Fibroblast of the aortic adventitia (primary cell): ENCODE measurements around the gene MYL7. TPM values are rescaled to one million over a fixed set of nuclear protein-coding genes. Genes with fewer than 3 reads are reported as not detected.
A peak's percentile ranks its signal among the peaks of the same experiment; 100 is the strongest.

Source experiments
- DNase-seq: peaks from one replicate; pipeline ENCODE4 v3.0.0-alpha.2; 2010; ENCODE audit warnings: low read depth
- H3K4me3 ChIP-seq: 2 replicates; pipeline ENCODE4 v1.5.1; 2011; ENCODE audit warnings: low read depth, mild to moderate bottlenecking, control low read depth, low read length, moderate library complexity
- total RNA-seq: library from RNA; depleted of rRNA; stranded (reverse); fragments of >200 nt; gene quantifications from 2 replicates; pipeline ENCODE4 v1.2.3, GENCODE V29; 2012; ENCODE audit warnings: low replicate concordance
- TF ChIP-seq, protein P1 (sequence below): IDR thresholded peaks from 2 replicates; pipeline ENCODE4 v1.5.1; 2011; ENCODE audit warnings: mild to moderate bottlenecking, low read length, control low read depth, inconsistent platforms; ENCODE audit not compliant: insufficient read depth

MYL7 gene
- total RNA-seq, 1 donor, result not detected

DNA sequence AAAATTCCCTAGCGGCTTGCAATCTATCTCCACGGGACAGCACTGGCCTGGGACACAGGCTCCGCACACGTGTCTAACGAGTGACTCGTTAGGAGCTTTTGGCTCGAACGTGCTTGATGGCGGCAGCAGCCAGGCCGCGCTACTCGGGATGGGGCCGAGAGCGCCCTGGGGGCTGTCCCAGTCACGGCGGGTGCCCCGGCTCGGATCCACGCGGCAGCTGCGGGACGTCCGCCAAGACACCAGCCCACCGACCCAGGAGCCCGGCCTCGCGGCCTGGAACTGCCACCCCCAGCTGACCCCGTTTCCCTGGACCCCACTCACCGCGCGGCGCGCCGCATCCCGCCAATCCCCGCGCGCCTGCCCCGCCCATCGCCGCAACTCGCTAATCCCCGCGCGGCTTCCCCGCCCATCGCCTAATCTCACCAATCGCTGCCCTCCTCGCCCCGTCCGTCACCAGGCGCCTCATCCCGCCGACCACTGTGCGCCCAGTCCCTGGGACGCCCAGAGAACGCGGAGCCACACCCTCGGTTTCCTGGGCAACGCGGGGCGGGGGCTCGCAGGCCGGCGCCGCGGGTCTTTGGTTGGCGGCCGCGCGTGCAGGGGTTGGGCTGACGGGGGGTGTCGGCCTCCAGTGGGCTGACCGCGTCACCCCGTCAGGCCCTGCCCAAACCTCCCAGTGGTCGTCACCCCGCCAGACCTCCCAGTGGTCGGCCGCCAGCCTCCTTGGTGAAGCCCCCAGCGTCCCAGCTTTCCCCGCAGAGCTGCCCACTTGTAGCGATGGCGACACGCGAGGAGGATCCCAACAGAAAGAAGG lies 17.7 kb downstream of the MYL7 start, which contains the start of gene POLD2:
TSS of gene POLD2 (minus strand) at position 359 of the 814 bp plus-strand sequence. CDS start 1,495 bp downstream, outside the sequence.
- TF ChIP-seq, protein P1, sequence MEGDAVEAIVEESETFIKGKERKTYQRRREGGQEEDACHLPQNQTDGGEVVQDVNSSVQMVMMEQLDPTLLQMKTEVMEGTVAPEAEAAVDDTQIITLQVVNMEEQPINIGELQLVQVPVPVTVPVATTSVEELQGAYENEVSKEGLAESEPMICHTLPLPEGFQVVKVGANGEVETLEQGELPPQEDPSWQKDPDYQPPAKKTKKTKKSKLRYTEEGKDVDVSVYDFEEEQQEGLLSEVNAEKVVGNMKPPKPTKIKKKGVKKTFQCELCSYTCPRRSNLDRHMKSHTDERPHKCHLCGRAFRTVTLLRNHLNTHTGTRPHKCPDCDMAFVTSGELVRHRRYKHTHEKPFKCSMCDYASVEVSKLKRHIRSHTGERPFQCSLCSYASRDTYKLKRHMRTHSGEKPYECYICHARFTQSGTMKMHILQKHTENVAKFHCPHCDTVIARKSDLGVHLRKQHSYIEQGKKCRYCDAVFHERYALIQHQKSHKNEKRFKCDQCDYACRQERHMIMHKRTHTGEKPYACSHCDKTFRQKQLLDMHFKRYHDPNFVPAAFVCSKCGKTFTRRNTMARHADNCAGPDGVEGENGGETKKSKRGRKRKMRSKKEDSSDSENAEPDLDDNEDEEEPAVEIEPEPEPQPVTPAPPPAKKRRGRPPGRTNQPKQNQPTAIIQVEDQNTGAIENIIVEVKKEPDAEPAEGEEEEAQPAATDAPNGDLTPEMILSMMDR, result no peak
- DNase-seq, result peak; percentile 92
- H3K4me3 ChIP-seq, result peak within 1 kb of the TSS; percentile 77

- peak overlapping the region; percentile 76 for H3K4me3 ChIP-seq
- no peak for DNase-seq
- TF ChIP-seq, protein P1, result no peak
These were observed 18.6 kb downstream of the MYL7 start for GRCh38 chr7:44122529-44122928.

DNA sequence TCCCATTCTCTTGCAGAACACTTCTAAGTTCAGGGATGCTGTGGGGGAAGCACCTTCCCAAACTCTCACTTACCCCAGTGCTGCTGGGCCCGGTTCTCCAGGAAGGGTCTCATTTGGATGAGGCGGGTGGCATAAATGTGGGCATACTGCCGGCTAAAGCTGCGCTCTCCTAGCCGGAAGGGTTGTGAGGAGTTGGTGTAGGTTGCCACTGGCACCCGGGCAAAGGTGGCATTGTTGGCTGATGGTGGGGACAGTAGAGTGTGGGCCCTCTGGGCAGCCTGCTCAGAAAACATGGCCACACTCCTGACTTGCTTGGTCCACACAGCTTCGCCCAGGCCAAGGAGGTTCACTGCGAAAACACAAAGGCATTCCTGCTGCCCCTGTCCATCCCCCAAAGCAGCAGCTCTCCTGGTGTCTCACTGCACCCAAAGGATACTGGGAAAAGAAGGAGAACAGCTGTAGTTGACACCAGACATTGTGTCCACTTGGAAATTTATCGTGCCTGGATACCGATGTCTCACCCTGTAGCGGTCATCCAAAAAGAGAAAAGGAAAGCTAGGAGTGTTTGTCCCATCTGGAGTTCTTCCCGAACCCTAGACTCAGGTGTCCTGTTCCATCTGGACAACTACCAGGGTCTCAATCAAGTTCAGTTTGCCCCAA lies 19.2 kb downstream of the MYL7 start:
- H3K4me3 ChIP-seq, result peak overlapping the region; percentile 76
- TF ChIP-seq, protein P1, result no peak
- DNase-seq, result no peak

DNA sequence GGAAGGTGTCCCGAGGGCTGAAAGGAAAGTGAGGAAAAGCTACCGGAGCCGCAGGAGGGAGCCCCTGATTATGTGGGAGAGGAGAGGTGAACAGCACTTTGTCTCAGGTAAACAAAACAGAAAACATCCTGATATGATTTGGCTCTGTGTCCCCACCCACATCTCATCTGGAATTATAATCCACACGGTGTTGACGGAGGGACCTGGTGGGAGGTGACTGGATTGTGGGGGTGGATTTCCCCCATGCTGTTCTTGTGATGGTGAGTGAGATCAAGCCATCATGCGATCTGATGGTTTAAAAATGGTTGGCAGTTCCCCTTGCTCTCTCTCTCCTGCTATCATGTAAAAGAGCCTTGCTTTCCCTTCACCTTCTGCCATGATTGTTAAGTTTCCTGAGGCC lies 20.7 kb downstream of the MYL7 start:
- TF ChIP-seq, protein P1, result no peak
- no peak for DNase-seq
- H3K4me3 ChIP-seq, result no peak overlapping the region

GRCh38 chr7:44119829-44120380 lies 21.2 kb downstream of the MYL7 start:
- DNase-seq, result no peak
- no peak overlapping the region for H3K4me3 ChIP-seq
- TF ChIP-seq, protein P1, result no peak

DNA sequence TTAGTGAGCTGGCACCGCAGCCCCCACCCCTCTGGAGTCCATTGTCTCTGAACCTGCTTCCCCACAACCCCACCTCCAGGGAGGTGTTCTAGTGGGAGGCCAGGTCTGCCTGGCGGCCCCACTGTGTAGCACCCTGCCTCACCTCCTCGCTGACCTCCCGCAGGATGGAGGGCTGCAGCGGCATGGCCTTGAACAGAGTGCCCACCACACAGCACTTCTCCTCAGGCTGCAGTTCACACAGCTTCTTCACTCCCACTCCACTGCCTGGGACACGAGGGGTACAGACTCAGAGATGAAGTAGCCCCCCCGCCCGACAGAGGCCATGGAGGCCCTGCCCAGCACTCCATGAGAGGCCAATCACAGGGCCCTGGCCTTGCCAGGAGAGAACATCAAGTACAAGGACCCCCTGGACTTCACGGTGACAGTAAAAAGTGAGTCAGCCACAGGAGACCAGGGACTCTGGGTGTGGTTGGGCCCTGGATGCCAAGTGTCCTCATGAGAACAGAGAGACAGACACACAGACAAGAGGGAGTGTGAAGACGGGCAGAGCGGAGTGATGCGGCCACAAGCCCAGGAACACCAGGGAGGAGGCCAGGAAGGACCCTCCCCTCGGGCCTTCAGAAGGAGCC lies 23.2 kb downstream of the MYL7 start:
- TF ChIP-seq, protein P1, result no peak
- DNase-seq, result no peak
- no peak overlapping the region for H3K4me3 ChIP-seq
